IPS-20b (cell line): ENCODE data around the gene SLC26A11.
"Not testable (repeated sequence)": the region's sequence is repeated elsewhere in the genome, so short reads cannot be mapped to it uniquely, and the experiment has no call there.

Experiments
- H3K27ac ChIP-seq: one replicate; pipeline ENCODE4 v1.5.1; 2013; ENCODE audit warnings: low read length
- H3K27me3 ChIP-seq: 2 replicates; pipeline ENCODE4 v1.6.1; 2013; ENCODE audit warnings: mild to moderate bottlenecking, low read length, inconsistent platforms; ENCODE audit not compliant: insufficient read depth
- H3K36me3 ChIP-seq: 2 replicates; pipeline ENCODE4 v1.6.1; 2013; ENCODE audit warnings: low read depth, mild to moderate bottlenecking, inconsistent platforms, low read length, moderate library complexity; ENCODE audit not compliant: insufficient read depth
- H3K4me1 ChIP-seq: 2 replicates; pipeline ENCODE4 v1.6.1; 2013; ENCODE audit warnings: mild to moderate bottlenecking, control low read depth, inconsistent platforms, low read length, moderate library complexity; ENCODE audit not compliant: insufficient read depth
- H3K4me3 ChIP-seq: 2 replicates; pipeline ENCODE4 v1.5.1; 2013; ENCODE audit warnings: mild to moderate bottlenecking, low read length, inconsistent platforms
- H3K9ac ChIP-seq: 2 replicates; pipeline ENCODE4 v1.6.1; 2013; ENCODE audit warnings: low read depth, mild to moderate bottlenecking, inconsistent platforms, low read length, moderate library complexity
- H3K9me3 ChIP-seq: 2 replicates; pipeline ENCODE4 v1.6.1; 2013; ENCODE audit warnings: mild to moderate bottlenecking, low read depth, low read length, inconsistent platforms; ENCODE audit not compliant: insufficient read depth

The SLC26A11 gene

GRCh38 chr17:80199295-80199694 is 20.9 kb upstream of the SLC26A11 start:
- H3K4me3 ChIP-seq, H3K9me3 ChIP-seq, H3K9ac ChIP-seq, H3K36me3 ChIP-seq, H3K27me3 ChIP-seq, H3K4me1 ChIP-seq, H3K27ac ChIP-seq: not testable (repeated sequence)

GRCh38 chr17:80201446-80201845 is 18.8 kb upstream of the SLC26A11 start:
- Histone ChIP-seq H3K27ac (no peak overlapping the region), H3K27me3 (no peaks in the 10 kb centered on the region), H3K36me3 (no peaks in the 10 kb centered on the region), H3K9me3 (no peaks in the 10 kb centered on the region), H3K4me3 (no peak overlapping the region), H3K4me1 (no peaks in the 10 kb centered on the region), H3K9ac (no peak overlapping the region)

GRCh38 chr17:80202197-80202596 is 18.0 kb upstream of the SLC26A11 start:
- no peaks in the 10 kb centered on the region for H3K4me1 ChIP-seq
- no peak overlapping the region for H3K9ac ChIP-seq
- no peaks in the 10 kb centered on the region for H3K36me3 ChIP-seq
- H3K4me3 ChIP-seq = no peak overlapping the region
- no peaks in the 10 kb centered on the region for H3K9me3 ChIP-seq
- H3K27me3 ChIP-seq = no peaks in the 10 kb centered on the region
- no peak overlapping the region for H3K27ac ChIP-seq

- Histone ChIP-seq H3K4me3 (no peak overlapping the region), H3K4me1 (no peaks in the 10 kb centered on the region), H3K9ac (no peak overlapping the region), H3K27ac (no peak overlapping the region), H3K9me3 (no peaks in the 10 kb centered on the region), H3K27me3 (no peaks in the 10 kb centered on the region), H3K36me3 (no peaks in the 10 kb centered on the region)
Measured at GRCh38 chr17:80203471-80203963, 16.7 kb upstream of the SLC26A11 start.

- peaks cover 5% of the 10 kb centered on the region for H3K36me3 ChIP-seq
- no peaks in the 10 kb centered on the region for H3K27me3 ChIP-seq
- no peak overlapping the region for H3K27ac ChIP-seq
- H3K4me3 ChIP-seq = no peak overlapping the region
- no peaks in the 10 kb centered on the region for H3K9me3 ChIP-seq
- no peak overlapping the region for H3K9ac ChIP-seq
- no peaks in the 10 kb centered on the region for H3K4me1 ChIP-seq
Measured at GRCh38 chr17:80204626-80205468, 15.4 kb upstream of the SLC26A11 start.

- no peaks in the 10 kb centered on the region for H3K27me3 ChIP-seq
- H3K9ac ChIP-seq = no peak overlapping the region
- H3K9me3 ChIP-seq = no peaks in the 10 kb centered on the region
- H3K4me1 ChIP-seq = no peaks in the 10 kb centered on the region
- peaks cover 15% of the 10 kb centered on the region for H3K36me3 ChIP-seq
- H3K27ac ChIP-seq = no peak overlapping the region
- H3K4me3 ChIP-seq = no peak overlapping the region
Measured at GRCh38 chr17:80205811-80206210, 14.4 kb upstream of the SLC26A11 start.

- Histone ChIP-seq H3K4me1 (no peaks in the 10 kb centered on the region), H3K9me3 (no peaks in the 10 kb centered on the region), H3K27ac (no peak overlapping the region), H3K4me3 (no peak overlapping the region), H3K9ac (no peak overlapping the region), H3K27me3 (no peaks in the 10 kb centered on the region), H3K36me3 (peaks cover 25% of the 10 kb centered on the region)
Measured at GRCh38 chr17:80208050-80208449, 12.2 kb upstream of the SLC26A11 start.

GRCh38 chr17:80209765-80210164 is 10.5 kb upstream of the SLC26A11 start:
- H3K27me3 ChIP-seq = no peaks in the 10 kb centered on the region
- no peaks in the 10 kb centered on the region for H3K4me1 ChIP-seq
- peaks cover 29% of the 10 kb centered on the region for H3K36me3 ChIP-seq
- H3K9me3 ChIP-seq = no peaks in the 10 kb centered on the region
- H3K4me3 ChIP-seq = no peak overlapping the region
- no peak overlapping the region for H3K9ac ChIP-seq
- no peak overlapping the region for H3K27ac ChIP-seq

- Histone ChIP-seq H3K36me3 (peaks cover 29% of the 10 kb centered on the region), H3K4me1 (no peaks in the 10 kb centered on the region), H3K9me3 (no peaks in the 10 kb centered on the region), H3K27me3 (no peaks in the 10 kb centered on the region), H3K9ac (no peak overlapping the region), H3K4me3 (no peak overlapping the region), H3K27ac (no peak overlapping the region)
Measured at GRCh38 chr17:80210348-80211108, 9.7 kb upstream of the SLC26A11 start.

GRCh38 chr17:80212109-80212508 is 8.1 kb upstream of the SLC26A11 start:
- H3K9me3 ChIP-seq = no peaks in the 10 kb centered on the region
- H3K4me3 ChIP-seq = no peak overlapping the region
- H3K36me3 ChIP-seq = peaks cover 29% of the 10 kb centered on the region
- H3K4me1 ChIP-seq = no peaks in the 10 kb centered on the region
- no peaks in the 10 kb centered on the region for H3K27me3 ChIP-seq
- no peak overlapping the region for H3K27ac ChIP-seq
- H3K9ac ChIP-seq = no peak overlapping the region

- H3K9me3 ChIP-seq = no peaks in the 10 kb centered on the region
- peaks cover 32% of the 10 kb centered on the region for H3K36me3 ChIP-seq
- no peaks in the 10 kb centered on the region for H3K27me3 ChIP-seq
- H3K9ac ChIP-seq = no peak overlapping the region
- no peaks in the 10 kb centered on the region for H3K4me1 ChIP-seq
- H3K4me3 ChIP-seq = no peak overlapping the region
- H3K27ac ChIP-seq = no peak overlapping the region
Measured at GRCh38 chr17:80212511-80212910, 7.7 kb upstream of the SLC26A11 start.
